ENCODE measurements around the gene GP5.

The GP5 gene, protein sequence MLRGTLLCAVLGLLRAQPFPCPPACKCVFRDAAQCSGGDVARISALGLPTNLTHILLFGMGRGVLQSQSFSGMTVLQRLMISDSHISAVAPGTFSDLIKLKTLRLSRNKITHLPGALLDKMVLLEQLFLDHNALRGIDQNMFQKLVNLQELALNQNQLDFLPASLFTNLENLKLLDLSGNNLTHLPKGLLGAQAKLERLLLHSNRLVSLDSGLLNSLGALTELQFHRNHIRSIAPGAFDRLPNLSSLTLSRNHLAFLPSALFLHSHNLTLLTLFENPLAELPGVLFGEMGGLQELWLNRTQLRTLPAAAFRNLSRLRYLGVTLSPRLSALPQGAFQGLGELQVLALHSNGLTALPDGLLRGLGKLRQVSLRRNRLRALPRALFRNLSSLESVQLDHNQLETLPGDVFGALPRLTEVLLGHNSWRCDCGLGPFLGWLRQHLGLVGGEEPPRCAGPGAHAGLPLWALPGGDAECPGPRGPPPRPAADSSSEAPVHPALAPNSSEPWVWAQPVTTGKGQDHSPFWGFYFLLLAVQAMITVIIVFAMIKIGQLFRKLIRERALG

DNA sequence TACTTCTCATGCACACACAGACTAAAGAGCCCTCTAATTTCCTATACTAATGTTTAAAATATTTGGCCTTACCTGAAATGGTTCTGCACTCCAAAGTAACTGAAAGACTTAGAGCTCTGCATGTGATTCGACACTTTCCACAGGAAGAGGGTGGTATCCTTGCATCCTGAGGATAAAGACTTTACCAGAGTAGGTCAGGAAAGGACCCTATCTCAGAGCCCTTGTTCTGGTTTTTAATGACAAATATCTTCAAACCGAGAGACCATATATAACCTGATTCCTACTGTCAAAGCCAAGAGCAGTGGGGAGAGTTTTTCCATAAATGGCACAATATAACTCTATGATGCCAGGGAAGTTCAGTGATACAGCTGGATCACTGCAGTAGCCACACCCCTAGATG lies at the start of gene GP5:
TSS of gene GP5 (minus strand) at position 101 of the 400 bp plus-strand sequence. CDS start 984 bp downstream, outside the sequence.
- no peak for DNase-seq

DNA sequence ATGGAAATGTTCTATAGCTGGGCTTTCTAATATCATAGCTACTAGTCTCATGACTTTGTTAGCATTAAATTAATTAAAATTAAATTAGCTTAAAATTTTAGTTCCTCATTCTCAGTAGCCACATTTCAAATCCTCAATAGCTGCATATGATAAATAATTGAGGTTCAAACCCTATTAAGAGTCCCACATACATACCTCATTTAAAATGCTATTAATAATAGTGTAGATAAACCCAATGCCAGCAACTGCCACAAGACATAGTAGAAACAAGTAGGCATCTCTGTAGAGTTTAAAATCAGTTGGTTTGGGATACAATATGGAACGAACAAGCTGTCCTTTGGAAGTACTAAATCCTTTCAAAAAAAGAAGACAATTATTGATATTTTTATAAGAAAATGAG lies 48.6 kb upstream of the GP5 start:
- no peak for DNase-seq

DNA sequence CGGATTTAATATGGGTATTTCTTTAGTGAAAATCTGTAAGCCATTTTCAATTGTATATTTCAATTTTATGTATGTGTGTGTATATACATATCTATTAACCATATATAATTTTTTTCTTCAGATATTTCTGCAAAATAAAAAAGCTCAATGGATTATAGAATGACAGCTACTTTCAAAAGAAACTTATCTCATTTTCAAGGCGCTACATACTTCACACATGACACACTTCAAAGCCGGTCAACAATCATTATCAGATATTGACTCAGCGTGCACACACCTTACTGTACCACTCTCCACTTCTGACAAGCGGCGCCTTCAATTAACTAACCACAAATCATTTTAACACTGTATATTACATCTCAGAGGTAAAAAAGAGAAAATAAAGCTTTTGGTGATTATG lies 48.1 kb upstream of the GP5 start:
- no peak for DNase-seq

DNA sequence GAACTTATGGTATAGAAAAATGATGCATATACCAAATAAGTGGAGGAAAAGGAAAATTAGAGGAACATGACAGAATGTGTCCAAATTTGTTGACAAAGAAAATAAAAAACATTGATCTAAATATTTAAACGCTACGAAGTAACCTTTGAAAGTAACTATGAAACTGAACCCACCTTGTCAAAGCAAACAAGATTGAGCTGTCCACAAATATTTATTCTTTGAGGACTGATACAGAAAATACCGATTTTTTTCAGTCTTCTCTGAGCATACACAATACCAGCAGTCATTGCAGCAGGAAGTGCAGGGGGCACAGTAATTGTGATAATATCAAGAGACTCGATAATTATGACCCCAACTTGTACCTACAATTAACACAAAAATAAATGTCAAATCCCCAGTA lies 47.7 kb upstream of the GP5 start:
- DNase-seq: no peak

DNA sequence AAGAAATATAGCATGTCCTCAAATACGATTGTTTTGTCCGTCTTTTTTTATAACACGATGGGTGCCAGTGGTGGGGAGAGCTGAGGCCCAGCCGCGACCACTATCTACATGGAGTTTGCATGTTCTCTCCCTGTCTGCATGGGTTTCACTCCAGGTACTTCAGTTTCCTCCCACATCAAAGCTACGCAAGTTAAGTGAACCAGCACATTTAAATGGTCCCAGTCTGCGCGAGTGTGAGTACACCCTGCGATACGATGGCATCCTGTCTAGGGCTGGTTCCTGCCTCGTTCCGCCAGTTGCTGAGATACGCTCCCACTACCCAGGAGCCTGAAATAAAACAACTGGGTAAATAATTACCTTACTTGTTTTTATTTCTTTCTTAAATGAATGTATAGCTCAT lies 47.1 kb upstream of the GP5 start:
- no peak for DNase-seq

DNA sequence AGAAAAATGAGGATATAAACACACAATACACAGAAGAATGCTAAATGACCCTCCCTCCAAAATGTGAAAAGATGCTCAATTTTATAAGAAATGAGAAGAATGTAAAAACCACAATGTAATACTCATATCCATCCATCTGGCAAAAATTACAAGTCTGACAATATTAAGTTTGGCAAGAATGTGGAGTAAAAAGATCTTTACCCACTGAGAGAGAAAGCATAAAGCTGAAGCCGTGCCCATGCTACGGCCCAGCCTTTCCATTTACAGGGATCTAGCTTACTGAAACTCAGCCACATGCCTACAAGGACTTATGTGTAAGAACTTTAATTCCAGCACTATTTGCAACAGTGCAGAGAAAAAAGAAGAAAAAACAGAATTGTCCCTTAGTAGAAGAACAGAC lies 44.8 kb upstream of the GP5 start:
- no peak for DNase-seq

DNA sequence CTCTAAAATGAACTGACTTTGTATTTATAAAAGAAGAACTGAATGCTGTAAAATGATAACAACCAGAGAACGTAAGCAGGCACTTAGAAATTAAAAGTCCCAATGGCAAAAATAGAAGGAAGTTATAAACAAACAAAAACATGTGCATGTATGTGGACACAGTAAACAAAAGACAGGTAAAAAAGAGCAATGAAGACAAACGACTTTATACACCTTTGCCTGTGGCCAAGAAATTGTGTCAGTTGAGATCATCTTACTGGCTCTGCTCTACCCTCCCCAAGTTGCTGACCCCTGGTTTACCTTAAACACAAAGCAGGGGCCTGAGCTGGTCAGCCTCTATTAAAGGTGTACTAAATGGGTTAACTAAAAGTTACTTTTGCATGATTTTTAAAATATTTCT lies 41.7 kb upstream of the GP5 start:
- no peak for DNase-seq

DNA sequence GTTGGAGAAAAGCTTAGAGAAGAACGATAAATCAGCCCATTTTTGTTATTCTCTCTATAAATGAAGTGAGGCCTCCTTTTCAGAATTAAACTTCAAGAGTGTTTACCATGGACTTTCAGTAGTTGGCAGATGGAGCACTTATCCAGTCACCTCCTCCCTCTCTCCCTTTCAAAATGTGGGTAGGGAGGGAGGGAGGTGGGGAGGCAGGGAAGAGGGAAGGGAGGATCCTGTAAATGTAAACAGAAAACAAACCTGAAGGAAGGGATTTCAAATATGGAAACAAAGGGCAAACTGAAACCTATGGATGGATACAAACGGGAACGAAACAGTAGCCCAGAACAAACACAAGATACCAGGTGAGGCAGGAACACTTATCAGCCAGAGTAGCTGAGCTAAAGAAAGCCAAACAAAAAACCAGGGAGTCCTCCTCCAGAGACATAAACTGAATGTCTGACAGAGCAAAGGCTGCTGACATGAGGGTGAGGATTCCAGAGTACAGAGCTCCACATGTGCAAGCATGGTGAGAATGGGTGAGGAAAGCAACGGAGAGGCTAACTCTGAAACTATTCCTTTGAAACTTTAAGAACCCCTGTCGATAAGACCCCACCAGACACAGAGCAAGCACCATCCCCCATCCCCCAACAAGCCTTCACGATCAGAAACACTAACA lies 41.0 kb upstream of the GP5 start:
- no peak for DNase-seq

DNA sequence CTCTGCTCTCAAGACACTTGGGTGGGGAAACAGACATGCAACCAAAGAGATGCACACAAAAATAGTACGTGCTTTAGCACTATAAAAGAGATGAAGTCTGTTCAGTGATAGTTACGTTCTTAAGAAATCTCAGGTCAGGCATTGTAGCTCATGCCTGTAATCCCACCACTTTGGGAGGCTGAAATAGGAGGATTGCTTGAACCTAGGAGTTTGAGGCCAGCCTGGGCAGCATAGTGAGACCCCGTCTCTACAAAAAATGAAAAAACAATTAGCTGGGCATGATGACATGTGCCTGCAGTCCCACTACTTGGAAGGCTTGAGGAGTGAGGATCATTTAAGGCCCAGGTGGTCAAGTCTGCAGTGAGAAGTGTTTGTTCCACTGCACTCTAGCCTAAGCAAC lies 35.4 kb upstream of the GP5 start:
- DNase-seq: no peak

DNA sequence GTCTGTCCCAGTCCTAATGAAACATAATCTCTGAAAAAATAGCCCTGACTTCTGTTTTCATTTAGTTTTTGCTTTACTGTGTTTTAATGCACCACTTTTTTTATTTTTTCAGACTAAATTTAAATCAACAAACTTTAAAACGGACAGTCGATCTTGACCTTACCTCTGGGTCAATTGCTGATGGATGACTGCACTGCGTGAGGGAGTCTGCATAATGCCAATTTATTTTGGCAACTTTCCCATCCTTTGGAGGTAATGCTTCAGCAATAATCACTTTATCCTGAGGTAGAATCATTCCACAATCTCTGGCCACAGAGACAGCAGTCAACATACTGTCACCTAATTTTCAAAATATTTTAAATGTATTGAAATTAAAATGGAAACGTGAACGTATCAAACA lies 32.5 kb upstream of the GP5 start:
- DNase-seq: no peak

DNA sequence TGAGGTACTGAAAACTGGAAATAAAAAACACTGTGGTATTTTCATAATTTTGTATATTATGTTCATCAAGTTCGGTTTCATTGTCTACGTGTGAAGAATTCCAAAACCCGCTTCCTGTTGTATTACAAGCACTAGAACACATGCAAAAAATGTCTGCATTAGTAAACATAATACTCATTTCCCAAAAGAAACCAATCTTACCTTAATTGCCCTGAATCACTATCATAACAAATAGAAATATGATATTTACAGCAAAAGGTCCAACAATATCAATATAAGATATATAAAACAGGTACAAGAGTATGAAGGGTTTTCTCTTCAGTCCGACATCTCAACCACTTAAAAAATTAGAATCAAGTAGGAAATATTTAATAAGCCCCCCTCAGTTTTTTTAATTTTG lies 26.3 kb upstream of the GP5 start:
- DNase-seq: no peak

DNA sequence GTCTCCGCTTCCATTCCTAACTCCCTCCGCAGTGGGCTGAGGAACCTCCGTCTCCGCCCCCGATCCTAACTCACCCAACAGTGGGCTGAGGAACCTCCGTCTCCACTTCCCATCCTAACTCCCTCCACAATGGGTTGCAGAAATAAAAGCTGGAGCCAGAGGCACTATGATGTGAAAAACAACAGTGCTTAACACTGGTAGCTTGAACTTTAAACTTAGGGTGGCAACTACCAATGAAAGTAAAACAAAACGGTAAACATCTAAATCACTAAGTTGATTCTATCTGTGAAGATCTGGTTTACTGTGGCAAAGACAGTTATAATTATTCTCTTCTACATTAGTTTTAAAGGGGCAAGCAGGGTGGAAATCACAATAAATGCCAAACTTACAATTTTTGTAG lies 25.9 kb upstream of the GP5 start:
- DNase-seq: no peak

DNA sequence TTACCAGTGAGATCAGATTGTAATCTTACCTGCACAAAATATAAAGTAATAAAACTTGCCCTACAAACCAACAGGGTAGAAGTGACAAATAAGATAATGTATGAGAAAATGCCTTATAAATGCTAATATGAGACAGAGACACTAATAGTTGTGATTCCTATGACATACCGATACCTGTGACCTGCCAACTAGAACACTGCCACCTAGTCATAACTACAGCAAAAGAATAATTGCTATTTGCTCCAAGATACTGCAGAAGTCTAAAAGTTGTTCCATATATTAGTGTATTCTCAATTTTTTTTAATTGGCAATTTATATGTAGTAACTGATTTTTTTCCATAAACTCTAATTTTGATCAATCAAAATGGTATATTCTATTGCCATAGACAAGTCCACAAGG lies 25.3 kb upstream of the GP5 start:
- no peak for DNase-seq

DNA sequence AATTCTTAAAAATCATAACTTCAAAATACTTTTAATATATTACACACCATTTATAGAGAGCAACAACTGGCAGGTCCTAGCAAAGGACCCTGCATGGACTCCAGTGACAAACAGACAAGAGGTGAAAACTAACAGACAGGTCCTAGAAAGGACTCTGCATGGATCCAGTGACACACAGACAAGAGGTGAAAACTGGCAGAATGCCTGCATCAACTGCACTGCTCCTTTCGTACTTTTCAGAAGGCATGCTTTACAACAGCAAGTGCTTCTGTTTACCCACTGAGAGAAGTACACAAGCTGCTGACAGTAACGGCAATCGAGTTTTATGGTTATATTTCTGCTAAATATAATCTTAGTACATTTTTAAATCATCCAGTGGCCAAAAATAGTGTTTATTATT lies 24.3 kb upstream of the GP5 start:
- DNase-seq: no peak

DNA sequence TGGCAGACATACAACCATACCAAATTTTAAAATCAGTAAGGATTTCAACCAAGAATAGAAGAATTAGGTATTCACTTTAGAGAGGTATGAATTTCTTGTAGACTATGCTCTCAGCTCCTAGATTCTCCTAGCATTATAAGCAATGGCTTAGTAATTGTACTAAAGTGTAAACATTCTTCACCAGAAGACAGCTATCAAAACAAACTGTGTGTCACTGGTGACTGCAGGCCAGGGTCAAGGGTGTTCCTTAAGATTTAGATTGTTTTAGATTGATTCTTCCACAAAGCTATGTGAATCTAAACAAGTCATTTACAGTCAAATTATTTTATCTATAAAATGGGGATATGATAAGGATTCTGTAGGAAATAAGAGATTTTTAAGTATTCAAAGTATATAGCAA lies 23.1 kb upstream of the GP5 start:
- no peak for DNase-seq

DNA sequence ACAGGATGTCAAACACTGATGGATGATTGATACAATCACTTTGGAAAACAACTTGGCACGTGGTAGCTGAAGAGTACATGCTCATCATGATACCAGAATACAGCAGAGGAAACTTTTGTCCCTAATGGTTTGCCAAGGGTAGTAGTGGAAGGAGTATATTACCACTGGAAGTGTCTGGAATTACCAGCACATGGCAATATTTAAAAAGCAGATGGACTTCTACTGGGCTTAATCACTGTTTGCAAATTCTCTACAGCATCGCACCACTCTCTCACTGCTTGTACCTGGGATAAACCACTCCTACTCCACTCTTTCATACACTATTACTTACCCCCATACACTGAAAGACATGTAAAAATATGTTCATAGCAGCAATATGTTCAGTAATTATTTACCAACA lies 19.6 kb upstream of the GP5 start:
- DNase-seq: no peak

DNA sequence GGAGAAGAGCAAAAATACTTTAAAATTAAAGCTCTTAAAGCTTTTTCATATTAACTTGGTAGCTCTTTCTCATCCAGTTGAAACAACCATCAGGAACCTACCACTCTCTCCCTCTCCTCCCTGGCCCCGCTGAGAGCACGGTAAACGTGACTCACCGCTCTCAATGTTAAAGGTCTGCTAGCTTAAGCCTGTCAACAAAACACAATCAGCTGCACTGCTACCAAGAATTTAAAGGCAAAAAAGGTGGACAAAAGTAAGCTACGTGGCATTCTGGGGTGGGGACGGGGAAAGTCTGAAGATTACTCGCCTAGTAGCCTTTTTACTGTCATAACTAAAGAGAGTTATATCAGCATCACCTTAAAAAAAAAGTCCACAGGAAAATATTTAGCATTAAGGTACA lies 8.4 kb upstream of the GP5 start:
- no peak for DNase-seq

DNA sequence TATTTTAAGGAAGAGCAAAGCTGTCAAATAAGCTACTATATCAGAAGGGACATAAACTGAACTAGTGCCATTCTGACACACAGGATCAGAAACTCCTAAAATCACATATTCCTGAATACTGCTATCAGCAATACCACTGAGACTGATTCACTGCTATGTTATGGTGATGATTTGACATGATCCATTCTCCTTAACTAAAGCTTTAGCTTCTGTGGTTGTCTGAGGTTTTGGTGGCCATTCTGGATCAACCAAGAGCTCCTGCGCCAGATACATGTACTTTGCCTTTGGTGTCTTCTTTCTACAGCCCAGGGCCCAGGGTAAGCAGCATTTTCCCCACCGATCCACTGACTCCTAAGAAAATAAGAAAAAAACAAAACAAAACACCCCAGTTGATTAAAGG lies 6.7 kb upstream of the GP5 start:
- DNase-seq: no peak

DNA sequence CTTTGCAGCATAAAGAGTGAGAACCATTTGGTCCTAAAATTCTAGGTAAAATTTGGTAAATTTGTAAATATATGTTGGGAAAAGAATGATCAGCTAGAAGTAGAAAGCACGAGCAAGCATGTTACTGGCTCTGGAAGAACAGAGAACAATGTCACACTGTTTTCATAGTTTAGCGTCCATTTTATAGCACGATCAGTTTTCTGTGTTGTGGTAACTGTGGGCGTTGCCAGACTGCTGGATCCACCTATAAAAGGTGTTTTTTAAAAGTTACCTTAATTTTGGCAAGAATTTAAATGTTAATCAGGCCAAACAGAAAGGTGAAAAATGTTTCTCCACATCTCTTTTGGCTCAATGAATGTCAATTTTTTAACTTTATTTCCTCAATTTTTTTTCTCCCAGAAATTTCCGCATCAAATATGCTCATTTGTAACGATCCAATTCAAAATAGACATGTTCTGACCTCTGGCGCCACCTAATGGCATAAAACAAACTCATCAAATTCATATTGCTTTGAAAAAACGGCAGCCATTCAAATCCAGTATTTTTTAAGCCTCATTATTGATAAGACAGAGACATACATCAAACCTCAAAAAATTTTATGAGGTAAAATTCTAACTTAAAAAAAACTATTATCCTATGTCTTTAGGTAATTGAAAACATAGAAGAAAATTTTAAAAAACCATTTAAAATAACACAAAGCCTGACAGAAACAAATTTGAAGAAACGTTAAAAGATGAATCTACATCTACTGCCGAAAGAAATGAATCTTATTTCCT lies 5.5 kb upstream of the GP5 start:
- peak; percentile 11 to 40 for DNase-seq

DNA sequence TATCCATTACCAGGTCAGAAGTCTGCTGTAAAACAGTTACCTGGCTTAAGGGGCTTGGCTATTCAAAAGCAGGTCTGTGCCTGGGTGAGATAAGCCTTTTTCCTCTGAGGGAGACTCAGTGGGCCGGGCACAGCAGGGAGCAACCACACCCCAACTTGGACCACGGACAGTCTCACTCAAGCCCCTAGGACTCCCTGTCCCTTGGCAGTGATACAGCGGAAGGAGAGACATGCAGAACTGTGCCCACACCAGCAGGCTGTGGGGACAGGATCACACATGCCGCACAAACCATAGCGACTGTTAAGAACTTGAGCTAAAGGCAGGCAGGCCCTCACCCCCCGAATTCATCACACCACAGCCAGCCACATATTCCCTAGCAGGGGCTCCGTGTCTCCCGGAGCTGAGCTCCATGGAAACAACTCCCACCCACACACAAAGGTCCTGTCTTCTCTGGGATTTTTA lies 2.8 kb upstream of the GP5 start:
- DNase-seq: no peak

DNA sequence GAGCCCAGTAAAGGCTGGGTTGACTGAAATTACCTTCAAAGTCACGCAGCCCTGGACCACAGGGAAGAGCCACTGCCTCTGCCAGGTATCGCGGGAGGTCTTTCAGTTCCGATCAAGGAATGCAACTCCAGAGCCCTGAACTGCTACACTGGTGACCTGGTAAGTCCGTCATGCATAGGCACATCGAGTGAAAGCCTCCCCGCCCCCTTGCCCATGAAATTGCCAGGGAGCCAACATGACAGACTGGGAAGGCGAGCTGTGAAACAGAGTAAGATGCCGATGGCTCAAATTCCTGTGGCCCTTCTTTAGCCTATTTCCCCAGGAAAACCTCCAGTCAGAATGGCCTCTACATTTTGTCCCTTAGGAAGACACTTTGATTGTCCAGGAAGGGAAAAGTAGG lies 2.3 kb upstream of the GP5 start:
- no peak for DNase-seq

DNA sequence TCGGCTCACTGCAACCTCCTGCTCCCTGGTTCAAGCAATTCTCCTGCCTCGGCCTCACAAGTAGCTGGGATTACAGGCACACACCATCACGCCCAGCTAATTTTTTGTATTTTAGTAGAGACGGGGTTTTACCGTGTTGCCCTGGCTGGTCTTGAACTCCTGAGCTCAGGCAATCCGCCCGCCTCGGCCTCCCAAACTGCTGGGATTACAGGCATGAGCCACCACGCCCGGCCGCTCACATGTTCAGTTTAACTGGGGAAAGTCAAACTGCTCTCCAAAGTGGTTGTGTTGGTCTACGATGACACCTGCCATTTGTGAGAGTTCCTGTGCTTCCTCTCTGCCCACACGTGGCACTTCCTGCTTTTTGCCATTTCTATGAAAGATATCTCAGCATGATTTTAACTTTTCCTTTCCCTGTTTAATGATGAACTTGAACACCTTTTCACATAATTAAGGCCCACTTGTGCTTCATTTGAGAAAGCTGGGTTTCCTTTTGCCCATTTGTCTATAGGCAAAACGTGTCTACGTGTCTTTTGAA lies 877 bp upstream of the GP5 start:
- DNase-seq: no peak

DNA sequence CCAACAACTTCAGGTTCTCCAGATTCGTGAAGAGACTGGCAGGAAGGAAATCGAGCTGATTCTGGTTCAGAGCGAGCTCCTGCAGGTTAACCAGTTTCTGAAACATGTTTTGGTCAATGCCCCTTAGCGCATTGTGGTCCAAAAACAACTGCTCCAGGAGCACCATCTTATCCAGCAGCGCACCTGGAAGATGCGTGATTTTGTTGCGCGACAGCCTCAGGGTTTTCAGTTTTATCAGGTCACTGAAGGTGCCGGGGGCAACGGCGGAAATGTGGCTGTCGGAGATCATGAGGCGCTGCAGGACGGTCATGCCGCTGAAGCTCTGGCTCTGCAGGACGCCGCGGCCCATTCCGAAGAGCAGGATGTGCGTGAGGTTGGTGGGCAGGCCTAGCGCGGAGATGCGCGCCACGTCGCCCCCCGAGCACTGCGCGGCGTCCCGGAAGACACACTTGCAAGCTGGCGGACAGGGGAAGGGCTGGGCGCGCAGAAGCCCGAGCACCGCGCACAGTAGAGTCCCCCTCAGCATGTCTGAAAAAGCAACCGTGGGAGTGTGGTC lies 1.2 kb downstream of the GP5 start:
- no peak for DNase-seq
